ENCODE results near the gene OSBPL9.

OSBPL9 gene

GRCh38 chr1:51616490-51616889 lies 402 bp upstream of the OSBPL9 start:
- no peak for ATAC-seq (replicated peaks; ENCODE audit: extremely low read depth, poor library complexity, severe bottlenecking)
- no peak for DNase-seq (ENCODE audit: low spot score in 2 of 2)
- Mint-ChIP-seq H3K4me3 (peak overlapping the region; percentile 98), H3K4me1 (peaks cover 33% of the 10 kb centered on the region), H3K36me3 (ENCODE audit: insufficient read depth) (peaks cover 7% of the 10 kb centered on the region), H3K27me3 (peaks cover 13% of the 10 kb centered on the region), H3K27ac (ENCODE audit: low read depth) (peak overlapping the region; percentile 97), H3K9me3 (no peaks in the 10 kb centered on the region)

- Mint-ChIP-seq H3K4me3 (no peak overlapping the region), H3K4me1 (peaks cover 40% of the 10 kb centered on the region), H3K27ac (ENCODE audit: low read depth) (no peak overlapping the region), H3K9me3 (no peaks in the 10 kb centered on the region), H3K27me3 (no peaks in the 10 kb centered on the region), H3K36me3 (ENCODE audit: insufficient read depth) (peaks cover 7% of the 10 kb centered on the region)
- DNase-seq (ENCODE audit: low spot score in 2 of 2) (no peak), ATAC-seq (replicated peaks; ENCODE audit: extremely low read depth, poor library complexity, severe bottlenecking) (no peak)
Observed at GRCh38 chr1:51618715-51619114, 1.8 kb downstream of the OSBPL9 start.

GRCh38 chr1:51620470-51620869 lies 3.6 kb downstream of the OSBPL9 start:
- Mint-ChIP-seq H3K4me3 (no peak overlapping the region), H3K36me3 (ENCODE audit: insufficient read depth) (peaks cover 7% of the 10 kb centered on the region), H3K9me3 (no peaks in the 10 kb centered on the region), H3K27me3 (no peaks in the 10 kb centered on the region), H3K4me1 (peaks cover 46% of the 10 kb centered on the region), H3K27ac (ENCODE audit: low read depth) (no peak overlapping the region)
- ATAC-seq (replicated peaks; ENCODE audit: extremely low read depth, poor library complexity, severe bottlenecking) (no peak), DNase-seq (ENCODE audit: low spot score in 2 of 2) (no peak)

- Mint-ChIP-seq H3K27ac (ENCODE audit: low read depth) (no peak overlapping the region), H3K36me3 (ENCODE audit: insufficient read depth) (peaks cover 7% of the 10 kb centered on the region), H3K4me1 (peaks cover 48% of the 10 kb centered on the region), H3K4me3 (no peak overlapping the region), H3K27me3 (no peaks in the 10 kb centered on the region), H3K9me3 (no peaks in the 10 kb centered on the region)
- ATAC-seq (replicated peaks; ENCODE audit: extremely low read depth, poor library complexity, severe bottlenecking) (no peak), DNase-seq (ENCODE audit: low spot score in 2 of 2) (no peak)
Observed at GRCh38 chr1:51621161-51621560, 4.3 kb downstream of the OSBPL9 start.

GRCh38 chr1:51621841-51622454 lies 5.1 kb downstream of the OSBPL9 start:
- Mint-ChIP-seq H3K9me3 (no peaks in the 10 kb centered on the region), H3K27ac (ENCODE audit: low read depth) (peak overlapping the region; percentile 7), H3K4me3 (no peak overlapping the region), H3K27me3 (no peaks in the 10 kb centered on the region), H3K4me1 (peaks cover 48% of the 10 kb centered on the region), H3K36me3 (ENCODE audit: insufficient read depth) (peaks cover 6% of the 10 kb centered on the region)
- DNase-seq (ENCODE audit: low spot score in 2 of 2) (no peak), ATAC-seq (replicated peaks; ENCODE audit: extremely low read depth, poor library complexity, severe bottlenecking) (no peak)

- H3K27me3 Mint-ChIP-seq = no peaks in the 10 kb centered on the region
- H3K36me3 Mint-ChIP-seq (ENCODE audit: insufficient read depth) = peaks cover 2% of the 10 kb centered on the region
- no peaks in the 10 kb centered on the region for H3K9me3 Mint-ChIP-seq
- no peak overlapping the region for H3K4me3 Mint-ChIP-seq
- no peak for DNase-seq (ENCODE audit: low spot score in 2 of 2)
- ATAC-seq (replicated peaks; ENCODE audit: extremely low read depth, poor library complexity, severe bottlenecking) = peak; percentile 32
- peaks cover 46% of the 10 kb centered on the region for H3K4me1 Mint-ChIP-seq
- H3K27ac Mint-ChIP-seq (ENCODE audit: low read depth) = no peak overlapping the region
Observed at GRCh38 chr1:51622455-51622913, 5.6 kb downstream of the OSBPL9 start.

GRCh38 chr1:51623025-51623424 lies 6.1 kb downstream of the OSBPL9 start:
- Mint-ChIP-seq H3K27me3 (no peaks in the 10 kb centered on the region), H3K27ac (ENCODE audit: low read depth) (no peak overlapping the region)
- ATAC-seq (replicated peaks; ENCODE audit: extremely low read depth, poor library complexity, severe bottlenecking) = no peak

GRCh38 chr1:51623450-51623849 lies 6.6 kb downstream of the OSBPL9 start:
- Mint-ChIP-seq H3K27ac (ENCODE audit: low read depth) (no peak overlapping the region), H3K4me1 (peaks cover 40% of the 10 kb centered on the region), H3K4me3 (no peak overlapping the region), H3K9me3 (no peaks in the 10 kb centered on the region), H3K36me3 (ENCODE audit: insufficient read depth) (peaks cover 2% of the 10 kb centered on the region), H3K27me3 (no peaks in the 10 kb centered on the region)
- ATAC-seq (replicated peaks; ENCODE audit: extremely low read depth, poor library complexity, severe bottlenecking) (no peak), DNase-seq (ENCODE audit: low spot score in 2 of 2) (no peak)

More at GRCh38 chr1:51623025-51623424, 6.1 kb downstream of the OSBPL9 start:
- Mint-ChIP-seq H3K36me3 (ENCODE audit: insufficient read depth) (peaks cover 2% of the 10 kb centered on the region), H3K4me3 (no peak overlapping the region), H3K9me3 (no peaks in the 10 kb centered on the region), H3K4me1 (peaks cover 45% of the 10 kb centered on the region)
- DNase-seq (ENCODE audit: low spot score in 2 of 2) = no peak

GRCh38 chr1:51624855-51625254 lies 8.0 kb downstream of the OSBPL9 start:
- no peak for ATAC-seq (replicated peaks; ENCODE audit: extremely low read depth, poor library complexity, severe bottlenecking)
- H3K4me3 Mint-ChIP-seq = no peak overlapping the region
- peaks cover 47% of the 10 kb centered on the region for H3K4me1 Mint-ChIP-seq
- H3K9me3 Mint-ChIP-seq = no peaks in the 10 kb centered on the region
- H3K27ac Mint-ChIP-seq (ENCODE audit: low read depth) = no peak overlapping the region
- H3K36me3 Mint-ChIP-seq (ENCODE audit: insufficient read depth) = peaks cover 3% of the 10 kb centered on the region
- DNase-seq (ENCODE audit: low spot score in 2 of 2) = no peak
- H3K27me3 Mint-ChIP-seq = no peaks in the 10 kb centered on the region

- no peaks in the 10 kb centered on the region for H3K9me3 Mint-ChIP-seq
- peaks cover 2% of the 10 kb centered on the region for H3K36me3 Mint-ChIP-seq (ENCODE audit: insufficient read depth)
- no peaks in the 10 kb centered on the region for H3K27me3 Mint-ChIP-seq
- no peak overlapping the region for H3K27ac Mint-ChIP-seq (ENCODE audit: low read depth)
- peaks cover 38% of the 10 kb centered on the region for H3K4me1 Mint-ChIP-seq
- ATAC-seq (replicated peaks; ENCODE audit: extremely low read depth, poor library complexity, severe bottlenecking) = no peak
- no peak for DNase-seq (ENCODE audit: low spot score in 2 of 2)
- no peak overlapping the region for H3K4me3 Mint-ChIP-seq
Observed at GRCh38 chr1:51627672-51628071, 10.8 kb downstream of the OSBPL9 start.

- Mint-ChIP-seq H3K27ac (ENCODE audit: low read depth) (no peak overlapping the region), H3K36me3 (ENCODE audit: insufficient read depth) (peaks cover 4% of the 10 kb centered on the region), H3K4me1 (peaks cover 31% of the 10 kb centered on the region), H3K27me3 (no peaks in the 10 kb centered on the region), H3K4me3 (no peak overlapping the region), H3K9me3 (no peaks in the 10 kb centered on the region)
- DNase-seq (ENCODE audit: low spot score in 2 of 2) (no peak), ATAC-seq (replicated peaks; ENCODE audit: extremely low read depth, poor library complexity, severe bottlenecking) (no peak)
Observed at GRCh38 chr1:51628715-51629590, 12.1 kb downstream of the OSBPL9 start.

- Mint-ChIP-seq H3K27ac (ENCODE audit: low read depth) (no peak overlapping the region), H3K27me3 (no peaks in the 10 kb centered on the region), H3K36me3 (ENCODE audit: insufficient read depth) (peaks cover 4% of the 10 kb centered on the region), H3K9me3 (no peaks in the 10 kb centered on the region), H3K4me3 (no peak overlapping the region), H3K4me1 (peaks cover 37% of the 10 kb centered on the region)
- ATAC-seq (replicated peaks; ENCODE audit: extremely low read depth, poor library complexity, severe bottlenecking) (no peak), DNase-seq (ENCODE audit: low spot score in 2 of 2) (no peak)
Observed at GRCh38 chr1:51629918-51630317, 13.0 kb downstream of the OSBPL9 start.

- Mint-ChIP-seq H3K36me3 (ENCODE audit: insufficient read depth) (peaks cover 4% of the 10 kb centered on the region), H3K27me3 (no peaks in the 10 kb centered on the region), H3K9me3 (no peaks in the 10 kb centered on the region), H3K4me3 (no peak overlapping the region), H3K4me1 (peaks cover 38% of the 10 kb centered on the region), H3K27ac (ENCODE audit: low read depth) (no peak overlapping the region)
- no peak for DNase-seq (ENCODE audit: low spot score in 2 of 2)
- ATAC-seq (replicated peaks; ENCODE audit: extremely low read depth, poor library complexity, severe bottlenecking) = no peak
Observed at GRCh38 chr1:51630393-51630792, 13.5 kb downstream of the OSBPL9 start.
